HG03097 (cell line): ENCODE results near the gene SLC1A7.

Source experiments
- ATAC-seq: cut with Tn5 transposase; IDR thresholded peaks from one replicate; pipeline ENCODE4 v1.9.1; 2021; ENCODE audit not compliant: unreplicated experiment, low FRiP score

SLC1A7 gene

GRCh38 chr1:53117836-53118235, 24.6 kb downstream of the SLC1A7 start:
- no peak for ATAC-seq

- no peak for ATAC-seq
Measured at GRCh38 chr1:53116933-53117600, 25.4 kb downstream of the SLC1A7 start.

- ATAC-seq: no peak
Measured at GRCh38 chr1:53116307-53116810, 26.1 kb downstream of the SLC1A7 start.

- ATAC-seq: no peak
Measured at GRCh38 chr1:53115403-53116306, 26.8 kb downstream of the SLC1A7 start.

GRCh38 chr1:53114581-53115400, 27.6 kb downstream of the SLC1A7 start:
- no peak for ATAC-seq

- ATAC-seq: no peak
Measured at GRCh38 chr1:53114090-53114489, 28.3 kb downstream of the SLC1A7 start.

GRCh38 chr1:53112861-53113260, 29.6 kb downstream of the SLC1A7 start:
- no peak for ATAC-seq

GRCh38 chr1:53112271-53112774, 30.1 kb downstream of the SLC1A7 start:
- ATAC-seq: no peak

- no peak for ATAC-seq
Measured at GRCh38 chr1:53111693-53112092, 30.7 kb downstream of the SLC1A7 start.

- ATAC-seq: no peak
Measured at GRCh38 chr1:53111073-53111556, 31.3 kb downstream of the SLC1A7 start.

GRCh38 chr1:53110370-53111072, 31.9 kb downstream of the SLC1A7 start:
- ATAC-seq: no peak

- ATAC-seq: no peak
Measured at GRCh38 chr1:53108646-53109580, 33.5 kb downstream of the SLC1A7 start.

GRCh38 chr1:53107570-53108322, 34.7 kb downstream of the SLC1A7 start:
- no peak for ATAC-seq

GRCh38 chr1:53107090-53107489, 35.3 kb downstream of the SLC1A7 start:
- ATAC-seq: no peak

- ATAC-seq: no peak
Measured at GRCh38 chr1:53104289-53104913, 38.0 kb downstream of the SLC1A7 start.

GRCh38 chr1:53094533-53094919, 47.9 kb downstream of the SLC1A7 start:
- no peak for ATAC-seq

GRCh38 chr1:53093778-53094532, 48.5 kb downstream of the SLC1A7 start:
- no peak for ATAC-seq
